Natural killer cell (primary cell): ENCODE measurements around the gene HS3ST4. TPM values are rescaled to one million over a fixed set of nuclear protein-coding genes. Genes with fewer than 3 reads are reported as not detected.

ENCODE experiments used
- ATAC-seq, 3 donors: fragments of 150-1000 bp in 2 of 3; fragments of 200-7000 bp in 1 of 3; cut with Tn5 transposase; 1 replicate in 1 of 3; 2 replicates in 2 of 3; pipeline ENCODE4 v1.10.0; 2021; ENCODE audit warnings: mild to moderate bottlenecking in 2 of 3, moderate library complexity in 2 of 3
- DNase-seq, 2 donors: peaks; one replicate each; pipeline versions ENCODE4 v3.0.0 to v3.0.0-alpha.2; 2013 to 2021; ENCODE audit warnings: mixed read lengths in 1 of 2
- H3K27ac ChIP-seq: one replicate; pipeline ENCODE4 v1.5.1; 2013; ENCODE audit warnings: mild to moderate bottlenecking, low read length
- H3K27me3 ChIP-seq: one replicate; pipeline ENCODE4 v1.6.1; 2013; ENCODE audit warnings: low read length; ENCODE audit not compliant: control insufficient read depth, insufficient read depth
- H3K36me3 ChIP-seq: one replicate; pipeline ENCODE4 v1.6.1; 2013; ENCODE audit warnings: low read length; ENCODE audit not compliant: control insufficient read depth, insufficient read depth
- H3K4me1 ChIP-seq: one replicate; pipeline ENCODE4 v1.6.1; 2013; ENCODE audit warnings: low read length; ENCODE audit not compliant: control insufficient read depth, insufficient read depth
- H3K4me3 ChIP-seq: one replicate; pipeline ENCODE4 v1.5.1; 2013; ENCODE audit warnings: low read length
- H3K9me3 ChIP-seq: one replicate; pipeline ENCODE4 v1.6.1; 2013; ENCODE audit warnings: low read length; ENCODE audit not compliant: control insufficient read depth, insufficient read depth
- H3K27ac Mint-ChIP-seq, 2 donors: one replicate each; pipeline ENCODE4 v1.8.0; 2022; ENCODE audit warnings: mild to moderate bottlenecking in 2 of 2, mixed read lengths in 2 of 2, moderate library complexity in 1 of 2
- H3K27me3 Mint-ChIP-seq, 2 donors: one replicate each; pipeline ENCODE4 v1.8.0; 2022; ENCODE audit warnings: low read depth in 2 of 2, mixed read lengths in 2 of 2
- H3K36me3 Mint-ChIP-seq: one replicate; pipeline ENCODE4 v1.8.0; 2022; ENCODE audit warnings: mixed read lengths
- H3K4me1 Mint-ChIP-seq, 2 donors: one replicate each; pipeline ENCODE4 v1.8.0; 2022; ENCODE audit warnings: mixed read lengths in 2 of 2
- H3K4me3 Mint-ChIP-seq: one replicate; pipeline ENCODE4 v1.8.0; 2022; ENCODE audit warnings: mild to moderate bottlenecking, moderate library complexity, mixed read lengths
- H3K9me3 Mint-ChIP-seq, 2 donors: one replicate each; pipeline ENCODE4 v1.8.0; 2022; ENCODE audit warnings: mixed read lengths in 2 of 2
- WGBS: methylation state at CpG from one replicate; pipeline ENCODE4 v1.1.7; 2013; ENCODE audit warnings: missing lambda C conversion rate; ENCODE audit not compliant: insufficient coverage; 5-methylcytosine and 5-hydroxymethylcytosine counted together
- intact Hi-C: fragments of 100-400 bp; cut with micrococcal nuclease; formaldehyde crosslinking; loops from one replicate; pipeline ENCODE4 v1.14.2; 2022
- total RNA-seq, 4 donors: library from RNA; stranded (reverse); fragments of 120-200 nt in 1 of 4; gene quantifications; one replicate each; pipeline versions ENCODE4 v1.2.3 to v1.2.4, GENCODE V29; 2013 to 2022
- TF ChIP-seq, protein P1 (sequence below): fragments of 200-600 bp; IDR thresholded peaks from one replicate; pipeline ENCODE4 v1.8.0; 2022; ENCODE audit warnings: antibody characterized with exemption

The HS3ST4 gene
- total RNA-seq, 3 donors from 2014 or later (not counting 1 experiment from before 2014, with no cell fraction given) = not detected

DNA sequence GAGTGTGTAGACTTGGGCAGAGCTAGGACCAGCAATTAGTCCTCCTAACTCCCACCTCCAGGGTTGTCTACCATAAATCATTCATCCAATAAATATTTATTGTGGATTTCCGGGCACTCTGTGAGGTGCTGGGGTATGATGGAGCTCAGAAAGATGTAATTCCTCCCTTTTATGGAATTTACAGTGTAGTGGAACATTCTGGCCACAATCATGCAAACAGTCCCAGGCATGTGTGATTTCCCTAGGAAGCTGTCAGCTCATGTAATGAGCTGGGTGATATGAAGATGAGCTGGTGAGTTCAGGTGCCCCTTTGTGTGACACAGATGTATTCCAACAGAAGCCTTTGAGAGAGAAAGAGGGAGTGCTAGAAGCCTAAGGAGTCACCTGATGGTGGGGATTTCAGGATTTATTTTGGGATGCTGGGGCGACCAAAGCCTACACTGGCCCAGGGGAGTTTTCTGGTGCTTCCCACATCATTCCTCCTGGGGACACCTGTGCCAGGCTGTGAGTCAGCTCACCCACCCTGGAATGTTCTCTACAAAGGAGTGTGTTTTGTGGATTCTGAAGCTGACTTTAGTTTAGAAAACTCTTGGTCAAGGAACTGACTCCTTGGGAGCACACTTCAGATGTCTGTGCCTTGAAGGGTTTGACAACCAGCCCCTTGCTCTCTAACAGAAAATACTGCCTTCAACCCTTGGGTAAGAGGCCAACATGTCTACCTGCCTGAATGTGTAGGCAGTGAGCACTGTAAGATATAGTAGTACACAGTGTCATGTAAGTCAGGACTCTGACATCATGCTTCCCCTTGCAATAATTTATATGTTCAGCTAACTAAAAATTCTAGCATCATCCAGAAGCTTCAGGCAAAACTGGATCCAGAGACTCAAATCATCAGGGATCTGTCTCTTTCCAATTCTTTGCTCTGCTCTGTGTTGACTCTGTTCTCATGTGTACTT is 42.9 kb downstream of the HS3ST4 start:
- H3K9me3 Mint-ChIP-seq = no peaks in the 10 kb centered on the region
- WGBS = 82% methylated on average over 2 of the region's 2 CpGs

GRCh38 chr16:25735645-25736044 is 43.9 kb downstream of the HS3ST4 start:
- WGBS = 80% methylated on average over 1 of the region's 1 CpG

More for the DNA sequence above, 42.9 kb downstream of the HS3ST4 start:
- Histone ChIP-seq H3K27me3 (no peaks in the 10 kb centered on the region), H3K4me1 (no peaks in the 10 kb centered on the region), H3K27ac (no peak overlapping the region), H3K4me3 (no peak overlapping the region), H3K36me3 (no peaks in the 10 kb centered on the region), H3K9me3 (no peaks in the 10 kb centered on the region)
- TF ChIP-seq, protein P1, sequence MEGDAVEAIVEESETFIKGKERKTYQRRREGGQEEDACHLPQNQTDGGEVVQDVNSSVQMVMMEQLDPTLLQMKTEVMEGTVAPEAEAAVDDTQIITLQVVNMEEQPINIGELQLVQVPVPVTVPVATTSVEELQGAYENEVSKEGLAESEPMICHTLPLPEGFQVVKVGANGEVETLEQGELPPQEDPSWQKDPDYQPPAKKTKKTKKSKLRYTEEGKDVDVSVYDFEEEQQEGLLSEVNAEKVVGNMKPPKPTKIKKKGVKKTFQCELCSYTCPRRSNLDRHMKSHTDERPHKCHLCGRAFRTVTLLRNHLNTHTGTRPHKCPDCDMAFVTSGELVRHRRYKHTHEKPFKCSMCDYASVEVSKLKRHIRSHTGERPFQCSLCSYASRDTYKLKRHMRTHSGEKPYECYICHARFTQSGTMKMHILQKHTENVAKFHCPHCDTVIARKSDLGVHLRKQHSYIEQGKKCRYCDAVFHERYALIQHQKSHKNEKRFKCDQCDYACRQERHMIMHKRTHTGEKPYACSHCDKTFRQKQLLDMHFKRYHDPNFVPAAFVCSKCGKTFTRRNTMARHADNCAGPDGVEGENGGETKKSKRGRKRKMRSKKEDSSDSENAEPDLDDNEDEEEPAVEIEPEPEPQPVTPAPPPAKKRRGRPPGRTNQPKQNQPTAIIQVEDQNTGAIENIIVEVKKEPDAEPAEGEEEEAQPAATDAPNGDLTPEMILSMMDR = no peak
- no peak for DNase-seq
- intact Hi-C loops = no loop called here
- Mint-ChIP-seq H3K4me1 (no peaks in the 10 kb centered on the region), H3K27ac (no peak overlapping the region), H3K4me3 (no peak overlapping the region), H3K27me3 (no peaks in the 10 kb centered on the region), H3K36me3 (no peaks in the 10 kb centered on the region)
- ATAC-seq = no peak

DNA sequence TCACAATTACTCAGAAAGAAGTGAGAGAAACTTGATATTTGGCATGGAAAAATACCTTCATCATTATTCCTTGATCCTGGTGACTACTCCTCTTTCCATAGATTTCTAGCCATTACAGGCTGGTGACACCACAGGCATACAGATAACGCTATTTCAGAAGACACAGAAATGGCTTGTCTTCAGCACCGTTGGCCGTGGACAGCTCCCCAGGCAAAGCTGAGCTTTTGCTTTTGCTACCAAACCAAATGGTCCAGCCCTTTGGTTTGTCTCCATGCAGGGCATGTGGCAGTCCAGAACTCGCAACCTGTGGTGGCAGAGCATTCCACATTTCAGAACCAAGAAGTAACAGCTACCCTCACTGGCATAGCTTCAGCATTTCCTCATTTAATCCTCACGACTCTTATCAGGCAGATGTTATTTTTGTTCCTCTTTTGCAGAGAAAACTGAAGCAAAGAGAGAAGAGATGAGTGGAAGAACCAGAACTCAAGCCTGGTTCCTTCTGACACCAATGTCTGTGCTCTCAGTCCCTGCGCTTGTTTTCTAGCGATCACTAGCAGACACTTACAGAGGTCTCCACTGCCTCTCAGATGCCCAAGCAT is 55.5 kb downstream of the HS3ST4 start:
- DNase-seq = no peak

More at GRCh38 chr16:25735645-25736044, 43.9 kb downstream of the HS3ST4 start:
- Mint-ChIP-seq H3K4me3 (no peak overlapping the region), H3K27ac (no peak overlapping the region), H3K36me3 (no peaks in the 10 kb centered on the region), H3K27me3 (no peaks in the 10 kb centered on the region), H3K9me3 (no peaks in the 10 kb centered on the region), H3K4me1 (no peaks in the 10 kb centered on the region)
- ATAC-seq (no peak), DNase-seq (no peak)
- H3K4me3 ChIP-seq = no peak overlapping the region
- no peaks in the 10 kb centered on the region for H3K9me3 ChIP-seq
- H3K27me3 ChIP-seq = no peaks in the 10 kb centered on the region
- H3K36me3 ChIP-seq = no peaks in the 10 kb centered on the region
- no peak overlapping the region for H3K27ac ChIP-seq
- TF ChIP-seq, protein P1 = no peak
- intact Hi-C loops = no loop called here
- no peaks in the 10 kb centered on the region for H3K4me1 ChIP-seq

More for the DNA sequence above, 55.5 kb downstream of the HS3ST4 start:
- H3K4me1 Mint-ChIP-seq = no peaks in the 10 kb centered on the region
- ATAC-seq = no peak
- no peaks in the 10 kb centered on the region for H3K4me1 ChIP-seq
- H3K9me3 ChIP-seq = no peaks in the 10 kb centered on the region
- no peak overlapping the region for H3K4me3 ChIP-seq
- TF ChIP-seq, protein P1 = no peak
- H3K36me3 Mint-ChIP-seq = no peaks in the 10 kb centered on the region
- intact Hi-C loops = no loop called here
- WGBS = 57% methylated on average over 7 of the region's 7 CpGs
- no peak overlapping the region for H3K27ac ChIP-seq
- no peaks in the 10 kb centered on the region for H3K27me3 Mint-ChIP-seq
- H3K9me3 Mint-ChIP-seq = peaks cover 5 to 9% of the 10 kb centered on the region in 2 donors
- H3K27ac Mint-ChIP-seq = no peak overlapping the region
- no peaks in the 10 kb centered on the region for H3K36me3 ChIP-seq
- no peak overlapping the region for H3K4me3 Mint-ChIP-seq
- H3K27me3 ChIP-seq = no peaks in the 10 kb centered on the region
